ENCODE data around the gene KRTAP2-2.
"Not testable (repeated sequence)": the region's sequence is repeated elsewhere in the genome, so short reads cannot be mapped to it uniquely, and the experiment has no call there.

KRTAP2-2 gene

GRCh38 chr17:41052566-41052965 lies 2.5 kb downstream of the KRTAP2-2 start:
- Histone ChIP-seq H3K9me3 (ENCODE audit: insufficient read depth, low read depth, low read length) (no peaks in the 10 kb centered on the region), H3K27me3 (ENCODE audit: insufficient read depth, low read length, poor library complexity, severe bottlenecking) (no peaks in the 10 kb centered on the region), H3K9me2 (replicated peaks; ENCODE audit: low read depth, low read length) (no peaks in the 10 kb centered on the region), H4K20me1 (ENCODE audit: insufficient read depth, low read length, poor library complexity, severe bottlenecking) (no peaks in the 10 kb centered on the region), H3K36me3 (ENCODE audit: insufficient read depth, low read length) (no peaks in the 10 kb centered on the region), H3F3A (ENCODE audit: low read depth) (no peaks in the 10 kb centered on the region), H3K4me2 (ENCODE audit: low read depth, low read length, poor library complexity, severe bottlenecking) (no peak overlapping the region), H3K4me1 (ENCODE audit: insufficient read depth, low read length, poor library complexity, severe bottlenecking) (peaks cover 8% of the 10 kb centered on the region), H3K4me3 (ENCODE audit: low read length, poor library complexity, severe bottlenecking) (no peak overlapping the region), H3K79me2 (ENCODE audit: insufficient read depth, low read length) (no peaks in the 10 kb centered on the region), H3K9ac (ENCODE audit: low read depth, low read length, poor library complexity, severe bottlenecking) (no peak overlapping the region), H2AFZ (ENCODE audit: low read length) (no peak overlapping the region)
- TF ChIP-seq CTCF (conservative IDR thresholded peaks at IDR 0.05; ENCODE audit: low read length) (no peak), EZH2phosphoT487 (IDR thresholded peaks at IDR 0.05; ENCODE audit: borderline replicate concordance) (no peak)

GRCh38 chr17:41049110-41049509 lies 5.9 kb downstream of the KRTAP2-2 start:
- Histone ChIP-seq H4K20me1 (ENCODE audit: insufficient read depth, low read length, poor library complexity, severe bottlenecking) (no peaks in the 10 kb centered on the region), H3K36me3 (ENCODE audit: insufficient read depth, low read length) (no peaks in the 10 kb centered on the region), H3K9me3 (ENCODE audit: insufficient read depth, low read depth, low read length) (no peaks in the 10 kb centered on the region), H3K4me3 (ENCODE audit: low read length, poor library complexity, severe bottlenecking) (no peak overlapping the region), H3K79me2 (ENCODE audit: insufficient read depth, low read length) (no peaks in the 10 kb centered on the region), H2AFZ (ENCODE audit: low read length) (no peak overlapping the region), H3K4me2 (ENCODE audit: low read depth, low read length, poor library complexity, severe bottlenecking) (no peak overlapping the region), H3K27me3 (ENCODE audit: insufficient read depth, low read length, poor library complexity, severe bottlenecking) (no peaks in the 10 kb centered on the region), H3K4me1 (ENCODE audit: insufficient read depth, low read length, poor library complexity, severe bottlenecking) (peaks cover 8% of the 10 kb centered on the region), H3K9me2 (replicated peaks; ENCODE audit: low read depth, low read length) (no peaks in the 10 kb centered on the region), H3K9ac (ENCODE audit: low read depth, low read length, poor library complexity, severe bottlenecking) (no peak overlapping the region), H3F3A (ENCODE audit: low read depth) (0 out of 2 replicates have a peak, but pooled peaks cover 2% of the 10 kb centered on the region)
- TF ChIP-seq CTCF (conservative IDR thresholded peaks at IDR 0.05; ENCODE audit: low read length), result no peak
- TF ChIP-seq EZH2phosphoT487 (IDR thresholded peaks at IDR 0.05; ENCODE audit: borderline replicate concordance), result no peak

- TF ChIP-seq EZH2phosphoT487 (IDR thresholded peaks at IDR 0.05; ENCODE audit: borderline replicate concordance) (no peak), CTCF (conservative IDR thresholded peaks at IDR 0.05; ENCODE audit: low read length) (no peak)
- peaks cover 13% of the 10 kb centered on the region for H3K4me1 ChIP-seq (ENCODE audit: insufficient read depth, low read length, poor library complexity, severe bottlenecking)
- no peaks in the 10 kb centered on the region for H3K36me3 ChIP-seq (ENCODE audit: insufficient read depth, low read length)
- no peak overlapping the region for H3K9ac ChIP-seq (ENCODE audit: low read depth, low read length, poor library complexity, severe bottlenecking)
- H3K4me2 ChIP-seq (ENCODE audit: low read depth, low read length, poor library complexity, severe bottlenecking), result no peak overlapping the region
- H4K20me1 ChIP-seq (ENCODE audit: insufficient read depth, low read length, poor library complexity, severe bottlenecking), result no peaks in the 10 kb centered on the region
- H3F3A ChIP-seq (ENCODE audit: low read depth), result 0 out of 2 replicates have a peak, but pooled peaks cover 6% of the 10 kb centered on the region
- H3K4me3 ChIP-seq (ENCODE audit: low read length, poor library complexity, severe bottlenecking), result no peak overlapping the region
- H2AFZ ChIP-seq (ENCODE audit: low read length), result no peak overlapping the region
- H3K27me3 ChIP-seq (ENCODE audit: insufficient read depth, low read length, poor library complexity, severe bottlenecking), result no peaks in the 10 kb centered on the region
- no peaks in the 10 kb centered on the region for H3K9me3 ChIP-seq (ENCODE audit: insufficient read depth, low read depth, low read length)
- no peaks in the 10 kb centered on the region for H3K9me2 ChIP-seq (replicated peaks; ENCODE audit: low read depth, low read length)
- H3K79me2 ChIP-seq (ENCODE audit: insufficient read depth, low read length), result no peaks in the 10 kb centered on the region
These were observed 6.6 kb downstream of the KRTAP2-2 start for GRCh38 chr17:41048441-41048840.

- H3K36me3 ChIP-seq (ENCODE audit: insufficient read depth, low read length); H3K4me2 ChIP-seq (ENCODE audit: low read depth, low read length, poor library complexity, severe bottlenecking); H3K4me3 ChIP-seq (ENCODE audit: low read length, poor library complexity, severe bottlenecking); H2AFZ ChIP-seq (ENCODE audit: low read length); H3K9me2 ChIP-seq (replicated peaks; ENCODE audit: low read depth, low read length); H3F3A ChIP-seq (ENCODE audit: low read depth); H3K79me2 ChIP-seq (ENCODE audit: insufficient read depth, low read length); H3K4me1 ChIP-seq (ENCODE audit: insufficient read depth, low read length, poor library complexity, severe bottlenecking); H3K9ac ChIP-seq (ENCODE audit: low read depth, low read length, poor library complexity, severe bottlenecking); H4K20me1 ChIP-seq (ENCODE audit: insufficient read depth, low read length, poor library complexity, severe bottlenecking); H3K9me3 ChIP-seq (ENCODE audit: insufficient read depth, low read depth, low read length): not testable (repeated sequence)
- peaks cover 14% of the 10 kb centered on the region for H3K27me3 ChIP-seq (ENCODE audit: insufficient read depth, low read length, poor library complexity, severe bottlenecking)
These were observed 8.1 kb downstream of the KRTAP2-2 start, which contains the start of gene KRTAP2-1 for GRCh38 chr17:41046735-41047465. Gene KRTAP2-1 (minus strand): TSS chr17:41047316. CDS start chr17:41047267, 49 bp downstream.

Measured in Loucy (cell line).